SU-DHL-6 (cell line): ENCODE data around the gene NFKBIA.

Experiments
- CTCF ChIP-seq: fragments of 200-600 bp; sonication (generic); IDR thresholded peaks from one replicate; pipeline ENCODE4 v1.5.1; 2017; ENCODE audit warnings: antibody characterized with exemption, mild to moderate bottlenecking, low read length, moderate library complexity; ENCODE audit not compliant: insufficient read depth, poor library complexity, severe bottlenecking
- EZH2phosphoT487 ChIP-seq: fragments of 200-600 bp; sonication (generic), shearing (Covaris generic); conservative IDR thresholded peaks from 2 replicates; pipeline ENCODE4 v1.6.1; 2018; ENCODE audit warnings: mild to moderate bottlenecking, antibody characterized with exemption, low read length, moderate library complexity, mixed read lengths

GRCh38 chr14:35385042-35385839 is 19.3 kb downstream of the NFKBIA start:
- no peak for TF ChIP-seq CTCF
- no peak for TF ChIP-seq EZH2phosphoT487
